ENCODE measurements around the gene GABPB1.

Gene GABPB1

GRCh38 chr15:50236433-50236832 lies 118.6 kb downstream of the GABPB1 start:
- no peak for DNase-seq

- no peak for DNase-seq
Measured at GRCh38 chr15:50235794-50236193, 119.2 kb downstream of the GABPB1 start.

GRCh38 chr15:50234764-50235163 lies 120.2 kb downstream of the GABPB1 start:
- DNase-seq = no peak

GRCh38 chr15:50233192-50233736 lies 121.7 kb downstream of the GABPB1 start:
- DNase-seq = no peak

GRCh38 chr15:50232791-50233190 lies 122.2 kb downstream of the GABPB1 start:
- DNase-seq = no peak

GRCh38 chr15:50231761-50232160 lies 123.2 kb downstream of the GABPB1 start:
- no peak for DNase-seq

GRCh38 chr15:50229336-50229735 lies 125.7 kb downstream of the GABPB1 start:
- no peak for DNase-seq

- DNase-seq = no peak
Measured at GRCh38 chr15:50228866-50229265, 126.1 kb downstream of the GABPB1 start.

- DNase-seq = no peak
Measured at GRCh38 chr15:50227076-50227475, 127.9 kb downstream of the GABPB1 start.

- no peak for DNase-seq
Measured at GRCh38 chr15:50225938-50226337, 129.1 kb downstream of the GABPB1 start.
